Measurements from ENCODE around the gene SLC10A7. TPM values are rescaled to one million over a fixed set of nuclear protein-coding genes. Genes with fewer than 3 reads are reported as not detected.

SLC10A7 gene
- total and polyA plus RNA-seq, 10 of the 15 experiments (the other 5 are each of a cell fraction or from before 2014, with no cell fraction given) = 4.6 to 23.7 (median 15.6) TPM

- TF ChIP-seq RELB (IDR thresholded peaks at IDR 0.05; ENCODE audit: low read depth) (peak; percentile 45; the same call in 1 of the 2 replicates), YBX1 (IDR thresholded peaks at IDR 0.05) (no peak), NKRF (conservative IDR thresholded peaks at IDR 0.05) (peak; percentile 58; the same call in 1 of the 2 replicates), KDM1A (IDR thresholded peaks at IDR 0.05; ENCODE audit: borderline replicate concordance) (no peak), SIN3A (IDR thresholded peaks at IDR 0.05; ENCODE audit: low read depth, low read length) (peak; percentile 80; the same call in 1 of the 2 replicates), MTA2 (IDR thresholded peaks at IDR 0.05; ENCODE audit: low read depth) (0 out of 2 replicates have a peak, but pooled peaks have one; percentile 19), ZBTB4 (CRISPR knock-in tag; IDR thresholded peaks at IDR 0.05) (no peak), CEBPB (IDR thresholded peaks at IDR 0.05; ENCODE audit: borderline replicate concordance in 1 of 2, low read depth in 2 of 2, low read length in 2 of 2) (no peak), BHLHE40 (IDR thresholded peaks at IDR 0.05; ENCODE audit: borderline replicate concordance in 1 of 2, low read depth in 2 of 2, low read length in 1 of 2) (peak in 1 of 2 experiments; percentile 17; a peak in 1 of 4 replicates), RAD21 (IDR thresholded peaks at IDR 0.05; ENCODE audit: insufficient read depth, low read depth, low read length) (no peak), CBX3 (IDR thresholded peaks at IDR 0.05; ENCODE audit: borderline replicate concordance, low read depth) (no peak), CHD2 (IDR thresholded peaks at IDR 0.05; ENCODE audit: borderline replicate concordance, low read depth, low read length) (peak; percentile 94), RAD51 (IDR thresholded peaks at IDR 0.05) (no peak), POLR2A (IDR thresholded peaks at IDR 0.05; ENCODE audit: low read depth, low read length) (peak; percentile 83)
Observed at GRCh38 chr4:146522098-146522868, 543 bp upstream of the SLC10A7 start (continued).
